Gastroesophageal sphincter (tissue), 3 donors: ENCODE data around the gene EME1.

ENCODE experiments used
- EP300 ChIP-seq: sonication (generic); formaldehyde crosslinking; IDR thresholded peaks from one replicate; pipeline ENCODE4 v1.6.1; 2017; ENCODE audit warnings: antibody characterized with exemption, mild to moderate bottlenecking
- POLR2A ChIP-seq, 2 donors: fragments of 450-650 bp; IDR thresholded peaks; one replicate each; pipeline ENCODE4 v1.6.1; 2017; ENCODE audit warnings: antibody characterized with exemption in 2 of 2, mild to moderate bottlenecking in 2 of 2, moderate library complexity in 1 of 2
- POLR2AphosphoS5 ChIP-seq: sonication (generic); formaldehyde crosslinking; IDR thresholded peaks from one replicate; pipeline ENCODE4 v1.6.1; 2017; ENCODE audit warnings: antibody characterized with exemption
- TF ChIP-seq, protein P1 (sequence below), 4 experiments: fragments of 200-600 bp in 2 of 4; fragments of 450-650 bp in 2 of 4; sonication (generic) in 1 of 4; IDR thresholded peaks; one replicate each; pipeline ENCODE4 v1.5.1; 2017 to 2019; ENCODE audit warnings: antibody characterized with exemption in 4 of 4, mild to moderate bottlenecking in 2 of 4, moderate library complexity in 2 of 4

DNA sequence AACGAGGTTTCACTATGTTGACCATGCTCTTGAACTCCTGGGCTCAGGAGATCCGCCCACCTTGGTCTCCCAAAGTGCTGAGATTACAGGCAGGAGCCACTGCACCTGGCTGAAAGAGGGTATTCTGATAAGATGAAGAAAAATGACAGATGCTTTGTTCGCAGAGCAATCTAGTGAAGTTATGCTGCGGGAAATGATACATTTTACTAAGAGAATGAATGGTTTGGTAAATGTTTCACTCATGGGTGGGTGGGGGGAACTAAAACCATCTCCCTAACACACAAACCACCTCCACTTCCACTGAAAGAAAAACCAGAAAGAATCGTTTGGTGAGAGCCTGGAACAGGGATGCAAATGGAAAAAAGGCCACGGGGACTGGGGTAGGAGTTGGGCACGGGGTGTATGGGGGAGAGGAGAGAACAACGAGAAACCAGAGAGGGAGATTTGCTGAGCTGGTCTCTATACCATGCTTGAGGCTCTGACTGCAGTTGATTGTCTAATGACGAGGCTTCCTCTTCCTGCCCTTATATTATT lies 46.1 kb upstream of the EME1 start:
- TF ChIP-seq POLR2AphosphoS5 (no peak), POLR2A (IDR thresholded peaks at IDR 0.05) (no peak), EP300 (no peak)
- TF ChIP-seq, protein P1, sequence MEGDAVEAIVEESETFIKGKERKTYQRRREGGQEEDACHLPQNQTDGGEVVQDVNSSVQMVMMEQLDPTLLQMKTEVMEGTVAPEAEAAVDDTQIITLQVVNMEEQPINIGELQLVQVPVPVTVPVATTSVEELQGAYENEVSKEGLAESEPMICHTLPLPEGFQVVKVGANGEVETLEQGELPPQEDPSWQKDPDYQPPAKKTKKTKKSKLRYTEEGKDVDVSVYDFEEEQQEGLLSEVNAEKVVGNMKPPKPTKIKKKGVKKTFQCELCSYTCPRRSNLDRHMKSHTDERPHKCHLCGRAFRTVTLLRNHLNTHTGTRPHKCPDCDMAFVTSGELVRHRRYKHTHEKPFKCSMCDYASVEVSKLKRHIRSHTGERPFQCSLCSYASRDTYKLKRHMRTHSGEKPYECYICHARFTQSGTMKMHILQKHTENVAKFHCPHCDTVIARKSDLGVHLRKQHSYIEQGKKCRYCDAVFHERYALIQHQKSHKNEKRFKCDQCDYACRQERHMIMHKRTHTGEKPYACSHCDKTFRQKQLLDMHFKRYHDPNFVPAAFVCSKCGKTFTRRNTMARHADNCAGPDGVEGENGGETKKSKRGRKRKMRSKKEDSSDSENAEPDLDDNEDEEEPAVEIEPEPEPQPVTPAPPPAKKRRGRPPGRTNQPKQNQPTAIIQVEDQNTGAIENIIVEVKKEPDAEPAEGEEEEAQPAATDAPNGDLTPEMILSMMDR (IDR thresholded peaks at IDR 0.05): no peak
